GM10266 (cell line): ENCODE measurements around the gene ABHD1.

Experiments used
- DNase-seq: peaks from one replicate; pipeline ENCODE4 v3.0.0; 2012; ENCODE audit errors: extremely low spot score
- CTCF ChIP-seq: IDR thresholded peaks from 2 replicates; pipeline ENCODE4 v1.5.1; 2012; ENCODE audit warnings: mild to moderate bottlenecking, low read depth; ENCODE audit not compliant: control insufficient read depth, insufficient read depth; ENCODE audit errors: missing control alignments

ABHD1 gene

DNA sequence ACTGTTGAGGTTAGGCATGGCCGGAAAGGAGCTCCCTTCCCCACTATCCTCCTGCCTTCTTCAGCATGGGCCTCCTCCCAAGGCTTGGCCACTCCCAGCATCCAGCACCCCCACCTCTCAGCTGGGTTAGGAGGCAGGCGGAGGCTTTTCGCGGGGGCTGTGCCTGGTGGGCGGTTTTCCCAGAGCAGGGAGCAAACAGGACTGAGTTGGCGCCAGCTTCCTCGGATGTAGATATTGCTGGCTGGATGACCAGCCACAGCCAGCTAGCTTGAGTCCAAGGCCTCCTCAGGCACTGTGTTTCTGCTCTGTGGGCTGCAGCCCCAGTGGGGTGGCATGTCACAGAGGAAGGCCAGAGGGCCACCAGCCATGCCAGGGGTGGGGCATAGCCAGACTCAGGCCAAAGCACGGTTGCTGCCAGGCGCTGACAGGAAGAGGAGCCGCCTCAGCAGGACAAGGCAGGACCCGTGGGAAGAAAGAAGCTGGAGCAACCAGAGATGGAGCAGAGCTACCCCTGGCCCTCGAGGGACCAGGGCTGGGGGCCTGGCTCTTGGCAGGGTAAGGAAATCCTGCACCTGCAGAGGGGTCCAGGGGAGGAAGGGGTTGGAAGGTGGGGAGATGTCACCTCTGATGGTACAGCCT, 25.3 kb downstream of the ABHD1 start, which contains the start of gene TCF23:
TSS of gene TCF23 (plus strand) at position 204 of the 639 bp plus-strand sequence. CDS start at position 334, 130 bp downstream.
- TF ChIP-seq CTCF = no peak
- DNase-seq = no peak

DNA sequence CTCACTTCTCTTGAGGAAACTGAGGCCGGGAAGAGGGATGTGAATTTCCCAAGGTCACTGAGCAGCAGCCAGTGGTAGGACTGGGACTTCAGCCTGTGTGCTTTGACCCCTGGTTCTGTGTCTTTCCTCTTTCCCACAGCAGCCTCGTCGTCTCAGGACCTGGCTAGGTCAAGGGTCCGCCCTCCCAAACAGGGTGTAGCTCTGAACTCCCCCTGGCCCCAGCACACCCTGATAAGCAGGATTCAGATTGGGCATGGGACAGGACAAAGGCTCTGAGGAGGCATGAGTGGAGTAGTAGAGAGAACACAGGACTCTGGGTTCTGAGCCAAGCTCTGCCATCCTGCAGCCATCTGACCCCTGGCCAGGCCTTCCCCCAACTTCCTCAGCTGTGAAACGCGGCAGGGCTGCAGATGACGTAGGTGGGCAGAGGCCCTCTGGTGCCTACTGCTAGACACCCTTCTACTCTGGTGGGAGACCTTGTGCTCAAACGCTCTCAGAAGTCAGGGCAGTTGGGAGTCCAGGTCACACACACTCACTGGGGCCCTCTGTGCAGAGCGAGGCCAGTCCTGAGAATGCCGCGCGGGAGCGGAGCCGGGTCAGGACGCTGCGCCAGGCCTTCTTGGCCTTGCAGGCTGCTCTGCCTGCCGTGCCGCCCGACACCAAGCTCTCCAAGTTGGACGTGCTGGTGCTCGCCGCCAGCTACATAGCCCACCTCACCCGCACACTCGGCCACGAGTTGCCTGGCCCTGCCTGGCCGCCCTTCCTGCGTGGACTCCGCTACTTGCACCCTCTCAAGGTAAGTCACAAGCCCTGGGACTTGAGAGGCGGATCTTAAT, 26.2 kb downstream of the ABHD1 start:
- no peak for DNase-seq
- no peak for TF ChIP-seq CTCF

GRCh38 chr2:27150639-27151230, 27.1 kb downstream of the ABHD1 start:
- TF ChIP-seq CTCF = no peak
- DNase-seq = no peak

DNA sequence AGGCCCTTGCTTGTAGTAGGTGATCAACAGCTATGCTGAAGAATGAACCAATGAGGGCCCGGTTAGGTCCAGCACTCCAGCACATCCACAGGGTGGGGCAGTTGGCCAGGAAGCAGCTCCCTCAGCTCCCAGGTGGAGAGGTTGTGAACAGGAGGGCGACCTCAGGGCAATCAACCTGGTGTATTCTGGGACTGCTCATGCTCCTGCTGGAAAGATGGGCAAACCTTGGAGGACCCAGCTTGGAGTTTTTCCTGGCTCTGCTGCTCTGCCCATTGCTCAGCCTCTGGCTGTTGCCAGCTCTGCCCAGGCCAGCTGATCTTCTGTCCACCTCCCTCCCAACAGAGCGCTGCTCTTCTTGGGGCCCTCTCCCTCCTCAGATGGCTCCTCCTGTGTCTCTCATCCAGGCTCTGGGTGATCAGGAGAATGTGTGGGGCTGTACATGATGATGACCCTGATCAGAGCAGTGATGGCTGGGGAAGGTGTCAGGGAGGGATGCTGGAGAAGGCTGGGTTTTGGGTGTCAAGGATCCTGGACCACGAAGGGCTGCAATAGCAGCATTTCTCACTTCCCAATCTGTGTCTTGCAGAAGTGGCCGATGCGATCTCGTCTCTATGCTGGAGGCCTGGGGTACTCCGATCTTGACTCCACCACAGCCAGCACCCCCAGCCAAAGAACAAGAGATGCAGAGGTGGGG, 28.6 kb downstream of the ABHD1 start:
- DNase-seq = no peak
- TF ChIP-seq CTCF = peak; percentile 3

DNA sequence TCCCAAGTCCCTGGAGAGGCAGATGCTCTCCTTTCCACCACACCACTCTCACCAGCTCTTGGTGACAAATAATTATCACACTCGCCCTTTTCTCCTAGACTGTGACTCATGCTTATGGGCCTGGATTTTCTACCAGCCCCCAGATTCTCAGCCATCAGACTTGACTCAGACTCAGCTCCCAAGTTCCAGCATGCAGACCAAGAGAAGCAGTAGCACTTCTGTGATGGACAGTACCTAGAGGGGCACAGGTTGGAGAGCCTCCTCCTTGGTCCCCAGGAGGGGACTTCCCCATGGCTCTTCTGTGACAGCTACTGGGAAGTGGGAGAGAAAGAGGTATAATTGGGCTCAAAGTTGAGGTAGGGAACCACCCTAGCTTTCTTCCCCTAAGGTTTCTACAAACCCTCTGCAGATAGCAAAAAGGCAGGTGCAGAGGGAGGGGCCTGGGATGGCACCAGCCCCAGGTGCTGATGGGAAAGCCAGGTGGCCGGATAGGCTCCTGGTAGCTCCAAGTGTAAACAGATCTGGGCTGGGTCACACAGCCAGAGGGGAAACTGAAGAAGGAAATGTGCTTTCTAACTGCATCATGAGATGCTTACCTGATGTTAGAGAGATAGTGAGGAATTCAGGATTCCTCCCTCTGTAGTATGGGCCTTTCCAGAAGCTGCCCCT, 29.3 kb downstream of the ABHD1 start:
- no peak for DNase-seq
- TF ChIP-seq CTCF = no peak

GRCh38 chr2:27154488-27154887, 30.9 kb downstream of the ABHD1 start:
- no peak for TF ChIP-seq CTCF

More at GRCh38 chr2:27154488-27154887, 30.9 kb downstream of the ABHD1 start:
- no peak for DNase-seq
